Endothelial cell (in vitro differentiated cells): ENCODE results near the gene WBP1L. TPM values are rescaled to one million over a fixed set of nuclear protein-coding genes. Genes with fewer than 3 reads are reported as not detected.

Experiments
- DNase-seq: peaks from one replicate; pipeline ENCODE4 v3.0.0; 2021; ENCODE audit warnings: low spot score
- H3K27ac Mint-ChIP-seq: one replicate; pipeline ENCODE4 v1.8.0; 2021; ENCODE audit warnings: mixed read lengths, inconsistent platforms; ENCODE audit not compliant: unreplicated experiment
- H3K27me3 Mint-ChIP-seq: one replicate; pipeline ENCODE4 v1.8.0; 2021; ENCODE audit warnings: mild to moderate bottlenecking, moderate library complexity, mixed read lengths, inconsistent platforms; ENCODE audit not compliant: unreplicated experiment
- H3K36me3 Mint-ChIP-seq: one replicate; pipeline ENCODE4 v1.8.0; 2021; ENCODE audit warnings: mild to moderate bottlenecking, low read depth, mixed read lengths, inconsistent platforms; ENCODE audit not compliant: unreplicated experiment
- H3K4me1 Mint-ChIP-seq: one replicate; pipeline ENCODE4 v1.8.0; 2021; ENCODE audit warnings: mild to moderate bottlenecking, mixed read lengths, inconsistent platforms; ENCODE audit not compliant: unreplicated experiment
- H3K4me3 Mint-ChIP-seq: one replicate; pipeline ENCODE4 v1.8.0; 2021; ENCODE audit warnings: mild to moderate bottlenecking, mixed read lengths, inconsistent platforms; ENCODE audit not compliant: unreplicated experiment
- H3K9me3 Mint-ChIP-seq: one replicate; pipeline ENCODE4 v1.8.0; 2021; ENCODE audit warnings: mixed read lengths, inconsistent platforms; ENCODE audit not compliant: unreplicated experiment
- total RNA-seq: library from RNA; stranded (reverse); fragmentation: NEBNext Ultra II Directional; extraction: Animal tissue kit (Norgen Biotek cat#: 25700); gene quantifications from one replicate; pipeline ENCODE4 v1.2.1, GENCODE V29; 2021; ENCODE audit not compliant: unreplicated experiment
- TF ChIP-seq, protein P1 (sequence below): fragments of 200-600 bp; sonication (generic); IDR thresholded peaks from one replicate; pipeline ENCODE4 v1.5.0; 2021; ENCODE audit warnings: antibody characterized with exemption; ENCODE audit not compliant: unreplicated experiment

WBP1L gene
- total RNA-seq, 1 donor from 2014 or later, result 49.4 TPM

DNA sequence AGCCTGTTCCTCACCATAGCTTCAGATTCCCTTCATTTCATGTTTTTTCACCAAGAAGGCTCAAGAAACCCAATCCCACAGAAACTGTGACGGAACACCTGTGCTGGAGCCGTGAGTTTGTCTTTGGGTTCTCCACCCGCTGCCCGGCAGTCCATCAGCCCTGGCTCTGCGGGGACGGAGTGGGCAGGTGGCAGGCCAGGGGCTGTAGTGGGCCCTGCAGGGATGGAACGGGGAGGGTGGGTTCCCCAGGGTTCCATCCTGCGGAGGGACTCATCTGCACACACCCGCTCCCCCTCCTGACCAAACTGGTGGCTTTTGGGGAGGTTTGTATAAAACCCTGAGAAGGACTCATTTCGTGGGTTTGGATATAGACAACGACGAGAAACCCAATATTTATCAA lies 78.5 kb downstream of the WBP1L start:
- no peak for DNase-seq
- Mint-ChIP-seq H3K4me3 (no peak overlapping the region), H3K9me3 (no peaks in the 10 kb centered on the region), H3K27ac (no peak overlapping the region), H3K36me3 (no peaks in the 10 kb centered on the region), H3K27me3 (peaks cover 6% of the 10 kb centered on the region), H3K4me1 (no peaks in the 10 kb centered on the region)
- TF ChIP-seq, protein P1, sequence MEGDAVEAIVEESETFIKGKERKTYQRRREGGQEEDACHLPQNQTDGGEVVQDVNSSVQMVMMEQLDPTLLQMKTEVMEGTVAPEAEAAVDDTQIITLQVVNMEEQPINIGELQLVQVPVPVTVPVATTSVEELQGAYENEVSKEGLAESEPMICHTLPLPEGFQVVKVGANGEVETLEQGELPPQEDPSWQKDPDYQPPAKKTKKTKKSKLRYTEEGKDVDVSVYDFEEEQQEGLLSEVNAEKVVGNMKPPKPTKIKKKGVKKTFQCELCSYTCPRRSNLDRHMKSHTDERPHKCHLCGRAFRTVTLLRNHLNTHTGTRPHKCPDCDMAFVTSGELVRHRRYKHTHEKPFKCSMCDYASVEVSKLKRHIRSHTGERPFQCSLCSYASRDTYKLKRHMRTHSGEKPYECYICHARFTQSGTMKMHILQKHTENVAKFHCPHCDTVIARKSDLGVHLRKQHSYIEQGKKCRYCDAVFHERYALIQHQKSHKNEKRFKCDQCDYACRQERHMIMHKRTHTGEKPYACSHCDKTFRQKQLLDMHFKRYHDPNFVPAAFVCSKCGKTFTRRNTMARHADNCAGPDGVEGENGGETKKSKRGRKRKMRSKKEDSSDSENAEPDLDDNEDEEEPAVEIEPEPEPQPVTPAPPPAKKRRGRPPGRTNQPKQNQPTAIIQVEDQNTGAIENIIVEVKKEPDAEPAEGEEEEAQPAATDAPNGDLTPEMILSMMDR, result no peak

DNA sequence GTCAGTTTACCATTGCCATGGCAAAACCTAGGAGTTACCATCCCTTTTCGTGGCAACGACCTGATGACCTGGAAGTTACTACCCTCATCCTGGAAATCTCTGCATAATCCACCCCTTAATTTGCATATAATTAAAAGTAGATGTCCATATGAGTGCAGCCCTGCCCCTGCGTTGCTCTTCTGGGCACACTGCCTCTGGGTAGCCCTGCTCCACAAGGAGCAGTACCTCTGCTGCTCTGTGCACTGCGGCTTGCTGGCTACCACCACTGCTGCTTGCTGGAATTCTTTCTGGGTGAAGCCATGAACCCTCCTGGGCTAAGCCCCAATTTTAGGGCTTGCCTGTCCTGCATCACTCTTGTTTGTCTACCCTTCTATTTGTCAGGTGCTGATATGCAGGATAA lies 80.9 kb downstream of the WBP1L start:
- H3K27me3 Mint-ChIP-seq, result peaks cover 3% of the 10 kb centered on the region
- DNase-seq, result no peak

DNA sequence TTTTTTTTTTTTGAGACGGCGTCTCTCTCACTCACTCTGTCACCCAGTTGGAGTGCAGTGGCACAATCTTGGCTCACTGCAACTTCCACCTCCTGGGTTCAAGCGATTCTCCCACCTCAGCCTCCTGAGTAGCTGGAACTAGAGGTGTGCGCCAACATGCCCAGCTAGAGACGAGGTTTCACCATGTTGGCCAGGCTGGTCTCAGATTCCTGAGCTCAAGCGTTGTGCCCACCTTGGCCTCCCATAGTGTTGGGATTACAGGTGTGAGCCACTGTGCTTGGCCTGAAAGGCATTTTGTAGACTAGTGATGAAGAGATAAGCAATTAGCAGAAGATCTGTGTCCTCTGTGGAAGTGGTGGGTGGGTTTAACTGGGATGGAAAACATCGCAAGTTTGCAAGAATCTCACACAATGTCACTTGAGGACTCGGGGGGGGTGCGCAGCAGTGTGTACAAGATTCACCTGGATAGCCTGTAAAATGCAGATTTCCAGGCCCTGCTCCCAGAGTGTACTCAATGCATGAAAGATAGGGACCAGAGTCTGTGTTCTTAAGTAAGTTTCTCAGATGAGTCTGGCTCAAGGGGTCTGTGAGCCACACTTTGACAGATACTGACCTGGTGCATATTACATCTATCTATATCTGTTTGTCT lies 82.5 kb downstream of the WBP1L start:
- no peaks in the 10 kb centered on the region for H3K36me3 Mint-ChIP-seq
- H3K9me3 Mint-ChIP-seq, result no peaks in the 10 kb centered on the region
- H3K27me3 Mint-ChIP-seq, result peaks cover 5% of the 10 kb centered on the region
- H3K4me3 Mint-ChIP-seq, result no peak overlapping the region
- no peaks in the 10 kb centered on the region for H3K4me1 Mint-ChIP-seq
- no peak for DNase-seq
- no peak overlapping the region for H3K27ac Mint-ChIP-seq
- TF ChIP-seq, protein P1, result no peak

More for the DNA sequence above, 80.9 kb downstream of the WBP1L start:
- Mint-ChIP-seq H3K36me3 (no peaks in the 10 kb centered on the region), H3K4me3 (no peak overlapping the region), H3K4me1 (no peaks in the 10 kb centered on the region), H3K27ac (no peak overlapping the region), H3K9me3 (no peaks in the 10 kb centered on the region)
- TF ChIP-seq, protein P1, result no peak

DNA sequence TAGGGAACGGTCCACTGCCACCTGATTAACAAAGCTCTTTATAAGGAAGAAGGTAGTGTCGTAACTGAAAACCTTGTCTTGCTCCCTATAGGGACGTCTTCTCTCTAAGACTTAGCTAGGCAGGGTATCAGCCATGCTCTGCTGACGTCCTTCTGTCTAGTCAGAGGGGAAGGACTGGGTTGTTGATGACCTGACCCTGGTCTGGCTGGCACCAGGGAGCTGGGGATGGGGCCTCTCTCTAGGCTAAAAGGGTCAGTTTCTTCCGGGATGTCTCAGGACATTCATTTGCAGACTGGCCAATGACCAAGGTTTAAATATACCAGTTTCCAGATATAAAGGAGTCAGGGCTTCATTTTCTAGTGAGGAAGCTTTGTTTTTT lies 83.8 kb downstream of the WBP1L start:
- no peaks in the 10 kb centered on the region for H3K36me3 Mint-ChIP-seq
- H3K27ac Mint-ChIP-seq, result no peak overlapping the region
- H3K4me1 Mint-ChIP-seq, result no peaks in the 10 kb centered on the region
- no peak for DNase-seq
- no peaks in the 10 kb centered on the region for H3K9me3 Mint-ChIP-seq
- TF ChIP-seq, protein P1, result no peak
- H3K27me3 Mint-ChIP-seq, result peaks cover 6% of the 10 kb centered on the region
- H3K4me3 Mint-ChIP-seq, result no peak overlapping the region

DNA sequence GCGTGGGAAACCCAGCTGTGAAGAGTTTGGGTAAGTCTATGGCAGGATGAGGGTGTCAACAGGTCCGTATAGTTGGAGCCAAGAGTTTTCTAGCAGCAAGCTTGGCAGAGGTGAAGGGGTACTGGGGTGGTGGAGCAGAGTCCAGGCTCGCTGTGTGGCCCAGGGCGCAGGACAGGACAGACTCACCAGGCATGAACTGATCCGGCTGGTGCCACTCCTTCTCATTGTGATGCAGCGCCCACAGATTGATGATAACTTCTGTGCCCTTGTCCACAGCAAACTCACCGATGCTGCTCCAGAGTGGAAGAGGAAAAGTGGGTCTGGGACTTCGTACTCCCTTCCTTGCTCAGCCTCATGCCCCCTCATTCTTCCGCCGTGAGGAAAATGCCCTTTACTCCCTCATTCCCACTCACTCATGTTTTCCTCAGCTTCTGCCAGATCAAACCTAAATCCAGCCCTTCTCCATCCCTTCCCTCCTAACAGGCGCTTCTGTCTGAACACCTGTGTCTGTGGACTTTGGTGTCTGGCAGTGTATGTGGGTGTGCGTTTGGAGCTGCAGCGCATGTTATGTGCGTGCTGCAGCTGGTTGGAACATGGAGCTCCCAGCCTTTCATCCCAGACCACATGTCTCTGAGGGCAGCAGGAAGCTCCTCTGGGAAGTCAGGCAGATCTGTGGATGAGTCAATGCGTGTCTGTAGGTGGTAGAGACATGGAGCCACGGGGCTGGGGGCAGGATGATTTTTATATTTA lies 87.7 kb downstream of the WBP1L start:
- Mint-ChIP-seq H3K9me3 (no peaks in the 10 kb centered on the region), H3K36me3 (no peaks in the 10 kb centered on the region), H3K4me1 (no peaks in the 10 kb centered on the region), H3K27me3 (peaks cover 4% of the 10 kb centered on the region), H3K4me3 (no peak overlapping the region), H3K27ac (no peak overlapping the region)
- TF ChIP-seq, protein P1, result no peak
- DNase-seq, result no peak
